Non-pigmented ciliary epithelial cell (primary cell): ENCODE measurements around the gene C11orf24.
"Not testable (repeated sequence)": the region's sequence is repeated elsewhere in the genome, so short reads cannot be mapped to it uniquely, and the experiment has no call there.

Experiments
- DNase-seq: peaks from one replicate; pipeline ENCODE4 v3.0.0-alpha.2; 2010; ENCODE audit warnings: low read depth

Gene C11orf24

DNA sequence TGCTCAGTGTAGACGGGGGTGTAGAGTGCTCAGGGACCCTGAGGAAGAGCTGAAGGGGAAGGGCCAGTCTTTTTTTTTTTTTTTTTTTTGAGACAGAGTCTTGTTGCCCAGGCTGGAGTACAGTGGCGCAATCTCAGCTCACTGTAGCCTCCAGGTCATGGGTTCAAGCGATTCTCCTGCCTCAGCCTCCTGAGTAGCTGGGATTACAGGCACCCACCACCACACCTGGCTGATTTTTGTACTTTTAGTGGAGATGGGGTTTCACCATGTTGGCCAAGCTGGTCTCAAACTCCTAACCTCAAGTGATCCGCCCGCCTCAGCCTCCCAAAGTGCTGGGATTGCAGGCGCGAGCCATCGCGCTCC is 27.7 kb upstream of the C11orf24 start:
- DNase-seq: not testable (repeated sequence)

DNA sequence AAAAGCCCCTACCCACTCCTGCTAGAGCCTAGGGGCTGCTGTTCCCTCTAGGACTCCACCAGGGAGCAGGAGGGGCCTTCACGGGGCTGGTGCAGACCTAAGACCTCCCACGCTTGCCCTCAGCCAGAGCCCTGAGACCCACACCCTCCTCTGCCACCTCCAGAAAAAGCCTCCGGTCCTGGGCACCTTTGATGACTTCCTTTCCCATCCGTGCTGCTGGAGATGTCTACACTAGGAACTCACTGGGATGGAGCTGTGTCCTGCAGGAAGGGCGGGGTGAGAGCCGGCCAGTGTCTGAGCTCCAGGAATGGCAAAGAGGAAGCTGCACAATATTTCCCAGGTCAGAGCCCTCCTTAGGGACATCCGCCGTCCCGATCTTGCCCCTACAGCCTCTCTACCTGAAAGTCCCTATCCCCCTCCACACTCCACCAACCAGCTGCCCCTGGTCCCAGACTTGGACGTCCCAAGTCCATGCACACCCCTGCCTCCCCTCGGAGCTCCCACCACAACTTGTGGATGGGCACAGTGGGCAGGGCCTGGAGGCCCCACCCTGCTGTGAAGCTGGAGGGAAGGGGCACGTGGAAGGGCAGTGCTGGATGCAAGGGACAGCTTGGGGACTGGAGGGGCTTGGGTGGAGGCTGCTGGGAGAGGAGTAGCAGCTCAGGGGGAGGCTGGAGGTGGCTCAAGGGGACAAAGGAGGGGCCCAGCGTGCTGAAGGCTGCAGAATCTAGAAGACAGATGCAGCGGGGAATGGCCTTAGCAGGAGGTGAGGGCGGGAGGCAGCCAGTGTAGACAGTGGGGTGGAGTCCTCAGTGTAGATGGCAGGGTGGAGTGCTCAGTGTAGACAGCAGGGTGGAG is 27.1 kb upstream of the C11orf24 start:
- DNase-seq: no peak

DNA sequence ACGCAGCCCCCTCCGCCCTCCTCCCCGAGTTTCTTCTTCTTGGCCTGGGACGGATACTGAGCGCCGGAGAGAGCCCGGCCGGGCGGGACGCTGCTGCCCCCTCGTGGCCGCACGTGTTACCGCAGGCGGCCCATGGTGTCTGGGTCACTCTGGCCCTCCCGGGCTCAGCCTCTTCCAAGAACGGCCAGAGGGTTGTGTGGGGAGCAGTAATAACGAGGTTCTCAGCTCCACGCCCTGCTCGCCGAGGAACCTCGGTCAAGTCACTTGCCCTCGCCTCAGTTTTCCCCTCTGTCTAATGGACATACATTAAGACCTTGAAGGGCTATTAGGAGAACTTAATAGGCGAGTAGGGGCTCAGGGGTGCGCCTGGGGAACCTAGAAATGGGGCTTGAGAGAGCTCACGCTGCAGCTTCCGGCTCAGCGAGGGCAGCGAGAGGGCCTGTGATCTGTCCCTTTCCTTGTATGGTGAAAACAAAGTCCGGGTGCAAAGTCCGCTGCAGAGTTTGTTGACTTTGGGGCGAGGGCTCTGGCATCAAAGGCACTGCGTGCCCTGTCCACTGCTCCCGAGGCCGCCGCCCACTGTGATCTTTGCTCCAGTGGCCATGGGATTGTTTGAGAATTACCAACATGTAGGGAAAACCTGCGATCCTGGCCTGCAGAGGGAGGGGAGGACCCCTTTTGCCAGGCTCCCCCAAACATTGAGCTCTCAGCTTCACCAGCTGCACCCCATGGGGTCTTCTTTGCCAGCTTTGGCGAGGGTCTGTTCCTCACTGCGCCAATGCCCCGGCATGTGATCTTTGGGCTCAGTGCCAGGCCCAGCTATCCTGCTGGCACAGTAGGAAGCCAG is 26.3 kb upstream of the C11orf24 start:
- no peak for DNase-seq

DNA sequence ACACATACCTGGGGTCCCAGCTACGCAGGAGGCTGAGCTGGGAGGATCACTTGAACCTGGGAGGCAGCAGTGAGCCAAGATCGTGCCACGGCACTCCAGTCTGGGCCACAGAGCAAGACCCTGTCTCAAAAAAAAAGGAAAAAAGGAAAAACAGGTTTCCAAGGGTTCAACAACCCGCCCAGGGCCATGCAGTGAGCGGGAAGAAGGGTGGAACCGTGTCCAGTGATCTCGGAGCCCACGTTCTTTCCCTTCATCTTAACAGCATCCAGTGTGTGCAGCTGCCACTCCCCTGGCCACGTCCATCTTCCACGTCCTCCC is 25.7 kb upstream of the C11orf24 start:
- no peak for DNase-seq

DNA sequence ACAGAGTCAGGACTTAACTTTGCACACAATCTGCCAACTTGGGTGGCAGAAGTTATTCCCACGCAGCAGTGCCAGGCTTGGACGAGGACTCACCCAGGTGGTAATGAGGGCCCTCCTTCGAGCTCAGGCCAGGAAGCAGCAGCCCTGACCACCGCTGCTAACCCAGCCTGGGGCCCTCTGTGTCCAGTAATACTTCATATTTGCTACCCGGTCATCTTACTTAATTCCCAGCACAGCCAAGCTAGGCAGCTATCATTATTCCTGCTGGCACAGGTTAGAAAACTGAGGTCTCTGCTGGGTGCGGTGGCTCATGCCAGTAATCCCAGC is 25.2 kb upstream of the C11orf24 start:
- no peak for DNase-seq

DNA sequence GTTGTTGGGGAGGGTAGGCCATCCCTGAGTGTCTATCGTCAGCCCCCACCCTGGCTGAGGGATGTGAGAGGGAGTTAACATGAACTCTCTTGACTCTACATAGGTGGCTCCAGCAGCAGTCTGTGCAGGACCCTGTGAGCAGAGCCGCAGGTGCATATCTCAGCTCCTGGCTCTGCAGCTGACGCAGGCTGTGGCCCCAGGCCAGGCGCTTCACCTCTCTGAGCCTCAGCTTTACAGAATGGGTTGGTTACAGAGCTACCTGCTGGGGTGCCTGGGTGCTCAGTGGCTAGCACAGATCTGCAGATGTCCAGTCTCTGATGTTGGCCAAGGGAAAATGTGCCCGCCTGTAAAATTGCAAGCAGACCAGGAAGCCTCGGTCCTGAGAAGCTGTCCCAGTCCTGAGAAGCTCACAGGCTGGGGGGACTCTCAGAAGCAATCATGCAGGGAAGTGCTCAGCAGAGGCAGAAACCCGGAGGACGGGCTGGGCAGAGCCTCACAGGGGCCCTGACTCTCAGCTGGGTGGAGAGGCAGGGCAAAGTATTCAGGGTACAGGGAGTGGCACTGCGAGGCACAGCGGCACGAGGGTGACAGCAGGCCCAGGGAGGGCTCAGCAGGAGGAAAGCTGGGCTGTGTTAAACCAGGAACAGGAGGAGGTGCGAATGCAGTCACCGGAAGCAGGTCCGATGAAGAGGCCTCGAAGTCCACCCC is 24.7 kb upstream of the C11orf24 start:
- no peak for DNase-seq

DNA sequence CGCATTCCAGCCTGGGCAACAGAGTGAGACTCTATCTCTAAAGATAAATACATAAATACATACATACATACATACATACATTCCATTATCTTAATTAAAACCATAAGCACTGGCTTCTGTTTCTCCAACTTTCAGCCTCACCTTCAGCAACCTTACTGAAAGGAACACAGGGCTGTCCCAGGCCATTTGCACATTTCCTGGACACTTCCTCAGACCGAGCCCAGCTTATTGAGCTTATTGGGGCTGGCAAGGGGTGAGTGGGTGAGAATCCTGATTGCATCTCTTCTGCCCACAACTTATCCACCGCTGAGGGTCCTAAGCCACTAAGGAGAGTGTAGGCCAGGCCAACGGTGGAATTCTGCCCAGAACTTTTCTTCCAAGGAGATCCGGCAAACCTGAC is 24.2 kb upstream of the C11orf24 start:
- DNase-seq: no peak

- DNase-seq: no peak
These were observed 23.5 kb upstream of the C11orf24 start for GRCh38 chr11:68295271-68295670.

DNA sequence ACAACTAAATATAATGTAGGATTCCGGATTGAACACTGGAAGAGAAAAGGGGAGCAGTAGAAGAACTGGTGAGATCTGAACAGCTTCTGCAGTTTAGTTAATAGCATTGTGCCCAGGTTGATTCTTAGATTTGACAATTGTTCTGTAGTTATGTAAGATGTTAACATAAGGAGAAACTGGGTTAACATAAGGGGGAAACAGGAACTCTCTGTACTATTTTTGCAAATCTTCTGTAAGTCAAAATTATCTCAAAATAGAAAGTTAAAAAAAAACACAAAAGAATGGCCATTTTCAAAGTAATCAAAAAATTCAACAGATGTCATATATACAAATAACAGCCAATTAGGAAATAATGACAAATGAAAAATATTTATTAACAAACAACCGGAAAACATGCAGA is 21.9 kb upstream of the C11orf24 start:
- DNase-seq: no peak

DNA sequence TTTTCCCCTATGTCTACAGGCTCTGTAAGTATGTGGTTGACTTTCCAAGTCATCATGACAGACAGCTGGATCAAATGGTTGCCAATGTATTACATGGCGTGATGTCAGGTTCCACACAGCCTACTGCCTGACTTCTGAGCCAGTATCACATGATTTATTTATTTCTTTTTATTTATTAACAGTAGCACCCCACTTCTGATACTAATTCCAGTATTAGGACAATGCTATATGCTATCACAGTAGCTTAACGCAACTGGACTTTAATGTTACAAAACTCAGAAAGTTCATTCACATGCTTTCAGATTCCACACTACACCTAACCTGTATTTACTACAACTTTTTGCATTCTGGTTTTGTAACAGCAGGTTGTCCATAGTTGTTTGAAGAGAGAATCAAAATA is 17.7 kb upstream of the C11orf24 start:
- no peak for DNase-seq

GRCh38 chr11:68287419-68287818 is 15.6 kb upstream of the C11orf24 start:
- no peak for DNase-seq

DNA sequence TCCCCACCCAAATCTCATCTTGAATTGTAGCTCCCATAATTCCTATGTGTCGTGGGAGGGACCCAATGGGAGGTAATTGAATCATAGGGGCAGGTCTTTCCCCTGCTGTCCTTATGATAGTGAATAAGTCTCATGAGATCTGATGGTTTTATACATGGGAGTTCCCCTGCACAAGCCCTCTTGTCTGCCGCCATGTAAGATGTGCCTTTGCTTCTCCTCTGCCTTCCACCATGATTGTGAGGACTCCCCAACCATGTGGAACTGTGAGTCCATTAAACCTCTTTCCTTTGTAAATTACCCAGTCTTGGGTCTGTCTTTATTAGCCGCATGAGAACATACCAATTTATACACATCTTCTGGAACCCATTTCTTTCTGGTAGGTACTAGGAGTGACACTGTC is 12.8 kb upstream of the C11orf24 start:
- not testable (repeated sequence) for DNase-seq

GRCh38 chr11:68282861-68283230 is 11.1 kb upstream of the C11orf24 start:
- DNase-seq: no peak

- no peak for DNase-seq
These were observed 10.5 kb upstream of the C11orf24 start for GRCh38 chr11:68282141-68282860.

GRCh38 chr11:68279676-68280075 is 7.9 kb upstream of the C11orf24 start:
- DNase-seq: no peak

- DNase-seq: no peak
These were observed 5.1 kb upstream of the C11orf24 start for GRCh38 chr11:68276861-68277260.

DNA sequence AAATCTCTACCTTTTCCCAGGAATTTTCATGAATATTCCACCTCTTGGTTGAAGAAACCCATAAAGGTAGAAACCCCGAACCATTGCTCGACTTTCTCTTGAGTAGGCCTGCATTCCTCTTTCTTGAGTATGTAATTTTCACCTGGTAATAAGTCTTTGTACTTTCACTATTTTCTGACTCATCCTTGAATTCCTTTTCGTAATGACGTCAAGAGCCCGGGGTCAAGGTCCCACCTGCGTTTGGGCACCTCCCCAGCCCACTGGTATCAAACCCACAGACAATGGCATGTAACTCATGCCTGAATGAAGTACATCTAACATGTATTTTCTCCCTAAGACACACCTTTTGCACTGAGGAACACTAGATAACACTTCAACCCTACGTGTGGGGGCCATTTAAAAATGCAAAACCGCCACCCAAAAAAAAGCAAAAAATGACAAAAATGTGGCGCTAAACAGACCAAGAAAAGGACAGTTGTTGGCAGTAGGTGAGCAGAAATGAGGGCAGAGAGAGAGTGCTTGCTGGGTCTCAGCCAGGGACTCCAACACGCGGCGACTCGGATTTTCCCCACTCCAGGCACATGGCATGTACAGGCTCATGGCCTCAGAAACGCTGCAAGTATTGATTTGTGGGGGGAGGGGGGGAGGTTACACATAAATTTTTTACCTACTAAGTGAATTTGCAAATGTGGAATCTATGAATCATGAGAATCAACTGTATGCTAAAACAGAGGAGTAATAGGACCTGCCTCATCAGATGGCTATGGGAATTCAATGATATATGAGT is 4.1 kb upstream of the C11orf24 start:
- DNase-seq: no peak

- DNase-seq: no peak
These were observed 2.5 kb upstream of the C11orf24 start for GRCh38 chr11:68274306-68274705.

GRCh38 chr11:68273026-68273738 is 1.4 kb upstream of the C11orf24 start:
- DNase-seq: no peak

DNA sequence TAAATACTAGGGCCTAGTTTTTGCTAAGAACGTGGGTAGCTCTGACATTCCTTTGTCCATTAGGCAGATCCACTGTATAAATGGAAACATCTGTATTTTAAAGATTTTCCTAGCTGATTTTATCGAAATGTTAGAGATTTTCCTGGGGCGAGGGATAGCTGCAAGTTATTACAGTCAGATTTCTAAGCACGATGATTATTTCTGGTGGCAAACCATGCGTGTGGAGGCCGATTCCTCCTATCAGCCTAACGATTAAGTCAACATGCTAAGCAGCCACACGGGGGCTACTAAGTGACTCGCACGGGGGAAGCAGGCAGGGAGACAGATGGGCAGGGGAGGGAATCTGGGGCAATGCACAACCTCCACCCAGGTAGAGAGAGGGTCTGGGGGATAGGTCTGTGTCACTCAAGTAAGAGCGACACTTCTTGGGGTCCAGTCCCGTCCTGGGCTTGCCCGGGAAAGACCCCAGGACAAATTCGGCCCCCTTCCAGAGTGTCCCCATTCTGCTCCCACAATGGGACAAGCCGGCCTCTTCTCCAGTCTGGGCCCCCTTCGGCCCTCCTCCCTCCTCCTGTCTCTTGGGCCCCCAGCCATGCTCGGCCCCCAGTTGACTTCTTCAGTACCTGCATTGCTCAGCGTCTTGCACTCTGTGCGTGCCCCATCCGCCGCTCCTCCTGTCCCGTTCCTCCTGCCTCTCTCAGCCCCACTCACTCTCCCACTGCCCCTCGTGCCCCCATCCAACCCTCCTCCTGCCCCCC is 571 bp downstream of the C11orf24 start:
- peak; percentile 50 for DNase-seq
